Islet precursor cell (in vitro differentiated cells): Measurements from ENCODE around the gene TAS2R60.
"Not testable (repeated sequence)": the region's sequence is repeated elsewhere in the genome, so short reads cannot be mapped to it uniquely, and the experiment has no call there.

ENCODE experiments used
- DNase-seq: peaks from one replicate; pipeline ENCODE4 v3.0.0-alpha.2; 2018

Gene TAS2R60

GRCh38 chr7:143479055-143479766 is 36.0 kb downstream of the TAS2R60 start:
- no peak for DNase-seq

- DNase-seq: no peak
Observed at GRCh38 chr7:143480501-143480900, 37.2 kb downstream of the TAS2R60 start.

GRCh38 chr7:143484119-143484518 is 40.9 kb downstream of the TAS2R60 start:
- no peak for DNase-seq

DNA sequence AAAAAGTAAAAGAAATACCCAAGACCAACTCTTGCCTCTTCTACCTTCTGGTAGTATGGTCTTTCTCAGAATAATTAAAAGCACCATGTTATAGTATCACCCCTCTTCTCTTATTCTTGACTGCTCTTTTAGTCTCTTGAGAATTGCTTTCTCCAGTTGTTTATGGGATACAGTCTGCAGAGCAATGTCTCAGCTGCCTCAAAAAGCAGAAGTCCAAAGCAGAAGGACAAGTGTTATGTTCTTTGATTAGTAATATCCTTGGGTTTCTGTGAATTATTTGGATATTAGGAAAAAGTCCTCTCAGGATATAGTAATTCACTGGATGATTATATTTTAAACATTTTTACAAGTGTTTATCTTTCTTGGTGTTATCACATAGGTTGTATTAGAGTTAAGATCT is 41.8 kb downstream of the TAS2R60 start:
- no peak for DNase-seq

DNA sequence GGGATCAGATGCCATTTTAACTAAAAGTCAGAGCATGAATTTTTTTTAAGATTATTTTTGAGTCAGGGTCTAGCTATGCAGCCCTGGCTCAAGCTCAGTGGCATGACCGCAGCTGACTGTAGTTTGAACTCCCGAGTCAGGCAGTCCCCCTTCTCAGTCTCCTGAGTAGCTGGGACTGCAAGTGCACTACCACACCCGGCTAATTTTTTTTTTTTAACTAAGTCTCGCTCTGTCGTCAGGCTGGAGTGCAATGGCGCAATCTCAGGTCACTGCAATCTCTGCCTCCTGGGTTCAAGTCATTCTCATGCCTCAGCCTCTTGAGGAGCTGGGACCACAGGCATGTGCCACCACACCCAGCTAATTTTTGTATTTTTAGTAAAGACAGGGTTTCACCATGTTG is 42.2 kb downstream of the TAS2R60 start:
- DNase-seq: no peak

DNA sequence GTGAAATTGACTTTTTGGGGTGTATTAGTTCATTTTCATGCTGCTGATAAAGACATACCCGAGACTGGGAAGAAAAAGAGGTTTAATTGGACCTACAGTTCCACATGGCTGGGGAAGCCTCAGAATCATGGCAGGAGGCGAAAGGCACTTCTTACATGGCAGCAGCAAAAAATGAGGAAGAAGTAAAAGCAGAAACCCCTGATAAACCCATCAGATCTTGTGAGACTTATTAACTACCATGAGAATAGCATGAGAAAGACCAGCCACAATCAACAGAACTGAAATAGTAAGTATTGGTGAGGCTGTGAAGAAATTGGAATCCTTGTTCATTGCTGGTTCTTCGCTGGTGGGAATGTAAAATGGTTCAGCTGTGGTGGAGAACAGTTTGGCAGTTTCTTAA is 43.0 kb downstream of the TAS2R60 start:
- not testable (repeated sequence) for DNase-seq

- DNase-seq: no peak
Observed at GRCh38 chr7:143487061-143487460, 43.8 kb downstream of the TAS2R60 start.

DNA sequence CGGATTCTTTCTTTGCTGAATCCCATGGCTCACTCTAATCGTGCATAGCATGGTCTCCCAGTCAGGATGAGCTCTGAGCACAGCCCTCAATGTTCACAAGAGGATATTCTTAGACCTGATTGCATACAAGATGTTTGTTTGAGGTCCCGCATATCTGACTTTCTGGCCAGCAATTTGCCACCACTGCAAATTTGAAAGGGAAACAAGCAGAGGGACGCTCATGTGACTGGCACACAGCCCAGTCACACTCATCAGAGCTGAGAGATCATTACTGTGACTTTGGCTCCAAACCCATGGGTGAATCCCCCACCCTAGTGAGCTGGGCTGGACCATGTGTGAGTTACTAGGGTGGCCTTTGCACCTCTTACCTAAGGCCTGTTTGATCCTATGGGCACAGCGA is 44.3 kb downstream of the TAS2R60 start:
- no peak for DNase-seq

DNA sequence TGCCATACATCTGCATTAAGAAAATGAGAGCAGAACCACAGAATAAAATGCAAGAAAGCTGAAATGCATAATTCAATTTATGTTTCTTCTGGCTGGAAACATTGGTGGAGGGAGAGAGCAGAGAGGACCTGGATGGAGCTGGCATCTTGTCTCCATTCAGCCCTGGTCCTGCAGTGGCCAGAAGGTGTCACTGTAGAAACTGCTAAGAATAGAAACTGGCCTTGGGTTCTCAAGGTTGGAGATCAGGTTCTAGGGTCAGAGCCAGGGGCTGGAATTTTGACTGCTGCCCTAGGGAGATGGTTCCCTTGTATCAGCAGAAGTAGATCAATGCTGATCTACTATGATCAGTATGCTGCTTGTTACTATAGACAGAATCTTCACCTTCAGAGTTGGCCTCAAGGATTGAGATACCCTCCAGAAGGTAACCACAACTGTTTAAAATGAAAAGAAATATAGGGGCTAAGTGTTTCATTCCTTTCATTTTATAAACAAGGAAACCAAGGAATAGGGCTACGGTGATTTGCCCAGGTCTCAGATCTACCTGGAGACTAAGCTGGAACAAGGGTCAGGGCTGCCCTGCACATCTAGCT is 47.6 kb downstream of the TAS2R60 start:
- peak; percentile 86 for DNase-seq

DNA sequence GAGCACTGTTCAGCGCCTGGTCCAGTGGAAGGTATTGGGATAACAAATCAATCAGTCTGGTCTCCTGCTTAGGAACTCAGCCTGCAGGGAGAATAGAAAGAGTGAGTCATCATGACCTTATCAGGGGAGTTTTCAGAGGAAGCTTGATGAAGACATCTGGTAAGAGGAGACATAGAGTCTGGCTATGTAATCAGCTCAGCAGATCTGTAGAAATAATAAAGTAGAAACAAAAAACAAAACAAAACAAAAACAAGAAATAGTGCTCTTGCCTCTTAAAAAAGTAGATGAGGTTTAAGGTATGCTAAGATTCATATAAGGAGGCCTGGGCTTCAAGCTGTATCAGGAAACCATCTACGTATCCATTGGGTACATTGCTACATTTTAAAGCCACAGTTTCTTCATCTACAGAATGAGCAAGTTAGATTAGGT is 48.8 kb downstream of the TAS2R60 start:
- DNase-seq: peak; percentile 77

DNA sequence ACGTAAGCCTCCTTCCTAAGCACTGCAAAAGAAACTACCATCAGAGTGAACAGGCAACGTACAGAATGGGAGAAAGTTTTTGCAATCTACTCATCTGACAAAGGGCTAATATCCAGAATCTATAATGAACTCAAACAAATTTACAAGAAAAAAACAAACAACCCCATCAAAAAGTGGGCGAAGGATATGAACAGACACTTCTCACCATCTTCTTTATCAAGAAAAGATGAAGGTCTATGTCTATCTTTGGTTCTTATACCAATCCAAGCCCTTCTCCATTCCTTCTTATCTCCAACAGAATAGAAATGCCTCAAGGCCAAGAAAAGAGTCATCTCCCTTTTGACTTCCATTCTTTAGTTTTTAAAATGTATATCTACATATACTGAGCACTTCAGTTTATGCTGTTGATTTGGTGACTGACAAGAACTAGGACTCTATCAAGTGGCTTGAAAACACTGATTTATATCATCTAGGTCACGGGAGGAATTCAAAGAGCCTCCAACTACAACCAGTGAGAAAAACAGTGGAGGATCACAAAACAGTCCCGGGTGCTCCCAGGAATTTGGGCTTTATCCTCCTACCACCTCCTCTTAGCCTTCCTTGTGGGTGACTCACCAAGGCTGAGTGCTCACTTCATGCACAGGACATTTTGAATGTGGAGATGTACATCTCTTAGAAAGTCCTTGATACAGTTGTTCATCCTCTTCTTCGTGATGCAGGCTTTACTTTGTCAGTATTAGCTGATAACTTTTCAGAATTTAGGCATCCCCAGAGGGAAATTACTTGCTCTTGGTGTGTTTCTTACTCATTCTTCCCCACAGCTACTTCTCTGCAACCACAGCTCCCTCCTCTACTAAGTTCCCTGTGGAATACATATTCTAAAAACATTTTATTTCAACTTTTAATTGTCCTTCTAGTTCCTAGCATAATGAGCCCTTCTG is 49.8 kb downstream of the TAS2R60 start:
- DNase-seq: peak; percentile 73

- no peak for DNase-seq
Observed at GRCh38 chr7:143493751-143494150, 50.5 kb downstream of the TAS2R60 start.
